Endothelial cell of umbilical vein (primary cell): ENCODE measurements around the gene CPNE1.

Experiments
- CTCF ChIP-seq, 2 donors: IDR thresholded peaks; 1 replicate in 1 of 2; 2 replicates in 1 of 2; pipeline ENCODE4 v1.5.1; 2011; ENCODE audit warnings: low read length in 2 of 2, mild to moderate bottlenecking in 2 of 2, moderate library complexity in 2 of 2, control low read depth in 1 of 2, inconsistent platforms in 1 of 2, low read depth in 1 of 2; ENCODE audit not compliant: insufficient read depth in 1 of 2; ENCODE audit errors: extremely low read depth in 1 of 2
- MYC ChIP-seq: IDR thresholded peaks from one replicate; pipeline ENCODE4 v1.6.1; 2011; ENCODE audit warnings: mild to moderate bottlenecking, low read depth, low read length
- POLR2A ChIP-seq: IDR thresholded peaks from 2 replicates; pipeline ENCODE4 v1.6.1; 2012; ENCODE audit warnings: low read depth, mild to moderate bottlenecking, control low read depth, low read length

- TF ChIP-seq CTCF (IDR thresholded peaks at IDR 0.05; ENCODE audit: extremely low read depth in 1 of 2, insufficient read depth in 1 of 2, low read depth in 1 of 2, low read length in 2 of 2) = no peak
- TF ChIP-seq MYC = no peak
- TF ChIP-seq POLR2A = no peak
These were observed 37.6 kb downstream of the CPNE1 start for GRCh38 chr20:35627121-35627520.
